ENCODE results near the gene VASH1.

Gene VASH1

GRCh38 chr14:76742185-76742584, 19.1 kb upstream of the VASH1 start:
- H4K20me1 ChIP-seq (ENCODE audit: insufficient read depth, low read length), result no peaks in the 10 kb centered on the region
- H3K4me2 ChIP-seq (ENCODE audit: low read length), result no peak overlapping the region
- no peak overlapping the region for H3K4me3 ChIP-seq (ENCODE audit: low read depth, low read length, poor library complexity, severe bottlenecking)
- H3K9me2 ChIP-seq (ENCODE audit: low read depth, low read length), result no peaks in the 10 kb centered on the region
- no peaks in the 10 kb centered on the region for H3K4me1 ChIP-seq (ENCODE audit: insufficient read depth, low read length, severe bottlenecking)
- no peaks in the 10 kb centered on the region for H3K79me2 ChIP-seq (ENCODE audit: insufficient read depth, low read length)
- H2AFZ ChIP-seq (ENCODE audit: low read length), result no peak overlapping the region
- no peaks in the 10 kb centered on the region for H3F3A ChIP-seq (ENCODE audit: insufficient read depth, low read length)
- no peak overlapping the region for H3K27ac ChIP-seq (ENCODE audit: low read depth, low read length, poor library complexity, severe bottlenecking)
- H3K9me3 ChIP-seq (ENCODE audit: low read length), result no peaks in the 10 kb centered on the region
- no peaks in the 10 kb centered on the region for H3K27me3 ChIP-seq (ENCODE audit: insufficient read depth, low read length)
- H3K9ac ChIP-seq (ENCODE audit: low read length), result no peak overlapping the region
- no peak for TF ChIP-seq EZH2 (IDR thresholded peaks at IDR 0.05; ENCODE audit: borderline replicate concordance, low read length)
- TF ChIP-seq CTCF (IDR thresholded peaks at IDR 0.05; ENCODE audit: low read length), result no peak
- H3K36me3 ChIP-seq (ENCODE audit: insufficient read depth, low read length), result no peaks in the 10 kb centered on the region

GRCh38 chr14:76742966-76743365, 18.3 kb upstream of the VASH1 start:
- no peak overlapping the region for H3K27ac ChIP-seq (ENCODE audit: low read depth, low read length, poor library complexity, severe bottlenecking)
- no peaks in the 10 kb centered on the region for H3K27me3 ChIP-seq (ENCODE audit: insufficient read depth, low read length)
- no peaks in the 10 kb centered on the region for H3K9me2 ChIP-seq (ENCODE audit: low read depth, low read length)
- no peaks in the 10 kb centered on the region for H3K36me3 ChIP-seq (ENCODE audit: insufficient read depth, low read length)
- no peak overlapping the region for H3K4me3 ChIP-seq (ENCODE audit: low read depth, low read length, poor library complexity, severe bottlenecking)
- no peak overlapping the region for H3K9ac ChIP-seq (ENCODE audit: low read length)
- H2AFZ ChIP-seq (ENCODE audit: low read length), result no peak overlapping the region
- H3K4me1 ChIP-seq (ENCODE audit: insufficient read depth, low read length, severe bottlenecking), result no peaks in the 10 kb centered on the region
- no peak overlapping the region for H3K4me2 ChIP-seq (ENCODE audit: low read length)
- no peaks in the 10 kb centered on the region for H4K20me1 ChIP-seq (ENCODE audit: insufficient read depth, low read length)
- H3K79me2 ChIP-seq (ENCODE audit: insufficient read depth, low read length), result no peaks in the 10 kb centered on the region
- H3F3A ChIP-seq (ENCODE audit: insufficient read depth, low read length), result no peaks in the 10 kb centered on the region
- no peaks in the 10 kb centered on the region for H3K9me3 ChIP-seq (ENCODE audit: low read length)
- no peak for TF ChIP-seq CTCF (IDR thresholded peaks at IDR 0.05; ENCODE audit: low read length)
- TF ChIP-seq EZH2 (IDR thresholded peaks at IDR 0.05; ENCODE audit: borderline replicate concordance, low read length), result no peak

GRCh38 chr14:76752744-76753143, 8.5 kb upstream of the VASH1 start:
- Histone ChIP-seq H4K20me1 (ENCODE audit: insufficient read depth, low read length) (no peaks in the 10 kb centered on the region), H3F3A (ENCODE audit: insufficient read depth, low read length) (no peaks in the 10 kb centered on the region), H3K4me3 (ENCODE audit: low read depth, low read length, poor library complexity, severe bottlenecking) (no peak overlapping the region), H3K9me3 (ENCODE audit: low read length) (no peaks in the 10 kb centered on the region), H3K27ac (ENCODE audit: low read depth, low read length, poor library complexity, severe bottlenecking) (no peak overlapping the region), H3K79me2 (ENCODE audit: insufficient read depth, low read length) (no peaks in the 10 kb centered on the region), H3K4me1 (ENCODE audit: insufficient read depth, low read length, severe bottlenecking) (no peaks in the 10 kb centered on the region), H3K9me2 (ENCODE audit: low read depth, low read length) (no peaks in the 10 kb centered on the region), H3K36me3 (ENCODE audit: insufficient read depth, low read length) (no peaks in the 10 kb centered on the region), H3K27me3 (ENCODE audit: insufficient read depth, low read length) (no peaks in the 10 kb centered on the region; the same call in 1 of the 2 replicates), H3K4me2 (ENCODE audit: low read length) (no peak overlapping the region), H2AFZ (ENCODE audit: low read length) (no peak overlapping the region), H3K9ac (ENCODE audit: low read length) (no peak overlapping the region)
- TF ChIP-seq CTCF (IDR thresholded peaks at IDR 0.05; ENCODE audit: low read length) (no peak), EZH2 (IDR thresholded peaks at IDR 0.05; ENCODE audit: borderline replicate concordance, low read length) (no peak)
